GM18511 (cell line): ENCODE measurements around the gene PI4KA.
"Not testable (repeated sequence)": the region's sequence is repeated elsewhere in the genome, so short reads cannot be mapped to it uniquely, and the experiment has no call there.

Source experiments
- ATAC-seq: cut with Tn5 transposase; IDR thresholded peaks from one replicate; pipeline ENCODE4 v1.9.1; 2021; ENCODE audit warnings: mild to moderate bottlenecking, moderate library complexity; ENCODE audit not compliant: unreplicated experiment

PI4KA gene

DNA sequence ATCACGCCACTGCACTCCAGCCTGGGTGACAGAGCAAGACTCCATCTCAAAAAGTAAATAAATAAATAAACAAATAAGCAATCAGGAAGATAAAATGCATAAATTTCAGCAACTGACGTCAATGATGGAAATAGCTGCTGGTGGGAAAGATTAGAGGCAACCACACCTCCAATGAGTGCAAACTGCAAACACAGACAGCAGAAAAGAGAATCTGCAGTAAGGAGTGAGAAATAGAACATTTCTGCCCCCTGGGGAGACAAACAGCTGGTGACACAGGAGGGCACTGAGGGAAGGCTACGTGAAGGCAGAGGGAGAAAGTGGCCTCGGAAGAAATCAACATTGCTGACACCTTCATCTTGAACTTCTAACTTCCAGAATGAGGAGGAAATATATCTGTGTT lies 6.5 kb downstream of the PI4KA start:
- ATAC-seq, result no peak

GRCh38 chr22:20847318-20847822 lies 11.2 kb downstream of the PI4KA start:
- no peak for ATAC-seq

DNA sequence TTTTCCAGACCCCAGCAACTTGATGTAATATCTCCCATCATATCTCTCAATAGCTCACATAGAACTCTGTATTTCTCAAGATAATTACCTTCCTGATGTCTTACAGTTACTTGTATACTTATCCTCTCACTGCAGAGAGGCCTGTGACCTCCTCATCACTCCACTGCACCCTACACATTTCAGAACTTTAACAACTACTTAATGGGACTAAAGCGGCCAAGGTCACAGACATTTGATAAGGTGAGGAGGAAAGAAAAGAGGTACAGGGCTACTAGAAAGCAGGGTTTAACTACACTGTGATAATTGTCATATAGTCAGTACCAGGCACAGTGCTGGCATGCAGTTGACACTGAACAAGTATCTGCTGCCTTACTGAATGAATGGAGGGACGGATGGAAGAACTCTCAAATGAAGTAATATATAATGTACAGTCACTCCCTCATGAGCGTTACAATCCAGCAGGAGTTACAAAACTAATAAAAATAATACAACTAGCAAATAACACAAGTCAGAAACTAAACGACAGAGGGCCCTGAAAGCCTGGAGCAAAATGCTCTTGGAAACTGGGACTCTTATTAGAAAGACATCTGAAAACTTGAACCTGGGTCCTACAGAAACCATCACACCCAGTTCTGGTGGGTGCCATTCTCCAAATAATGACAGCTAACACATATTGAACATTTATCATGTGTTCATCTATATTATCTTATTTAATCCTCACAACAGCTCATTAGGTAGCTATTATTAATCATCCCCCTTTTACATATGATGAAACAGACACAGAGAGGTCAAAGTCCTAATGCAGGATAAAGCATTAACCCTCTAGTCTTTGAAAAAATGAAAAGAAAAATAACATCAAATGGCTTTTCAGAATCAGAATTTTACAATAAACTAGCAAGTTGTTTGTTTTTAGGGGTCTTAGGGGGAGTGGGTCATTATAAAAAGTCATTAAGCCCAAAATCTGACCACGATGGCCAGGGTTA lies 14.3 kb downstream of the PI4KA start:
- no peak for ATAC-seq

- ATAC-seq, result no peak
Observed at GRCh38 chr22:20843501-20843900, 15.1 kb downstream of the PI4KA start.

DNA sequence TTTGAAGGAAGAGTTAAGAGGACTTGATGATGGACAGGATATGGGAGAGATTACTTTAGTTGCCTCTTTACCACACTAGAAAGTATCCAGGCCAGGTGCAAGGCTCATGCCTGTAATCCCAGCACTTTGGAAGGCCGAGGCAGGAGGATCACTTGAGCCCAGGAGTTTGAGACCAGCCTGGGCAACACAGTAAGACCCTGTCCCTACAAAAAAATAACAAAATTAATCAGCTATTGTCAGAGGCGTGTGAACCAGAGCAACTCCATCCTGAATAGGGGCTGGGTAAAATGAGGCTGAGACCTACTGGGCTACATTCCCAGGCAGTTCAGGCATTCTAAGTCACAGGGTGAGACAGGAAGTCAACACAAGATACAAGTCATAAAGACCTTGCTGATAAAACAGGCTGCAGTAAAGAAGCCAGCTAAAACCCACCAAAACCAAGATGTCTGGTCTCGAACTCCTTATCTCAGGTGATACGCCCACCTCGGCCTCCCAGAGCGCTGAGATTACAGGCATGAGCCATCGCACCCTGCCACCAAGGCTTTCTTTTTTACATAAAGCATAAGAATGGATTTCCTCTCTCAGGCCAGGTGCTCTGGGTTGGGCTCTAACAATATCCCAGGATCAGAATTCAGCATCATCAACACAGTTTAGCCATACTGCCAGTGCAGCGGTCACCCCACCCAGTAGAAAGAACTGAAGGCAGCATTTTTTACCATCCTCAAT lies 17.8 kb downstream of the PI4KA start:
- ATAC-seq, result no peak

DNA sequence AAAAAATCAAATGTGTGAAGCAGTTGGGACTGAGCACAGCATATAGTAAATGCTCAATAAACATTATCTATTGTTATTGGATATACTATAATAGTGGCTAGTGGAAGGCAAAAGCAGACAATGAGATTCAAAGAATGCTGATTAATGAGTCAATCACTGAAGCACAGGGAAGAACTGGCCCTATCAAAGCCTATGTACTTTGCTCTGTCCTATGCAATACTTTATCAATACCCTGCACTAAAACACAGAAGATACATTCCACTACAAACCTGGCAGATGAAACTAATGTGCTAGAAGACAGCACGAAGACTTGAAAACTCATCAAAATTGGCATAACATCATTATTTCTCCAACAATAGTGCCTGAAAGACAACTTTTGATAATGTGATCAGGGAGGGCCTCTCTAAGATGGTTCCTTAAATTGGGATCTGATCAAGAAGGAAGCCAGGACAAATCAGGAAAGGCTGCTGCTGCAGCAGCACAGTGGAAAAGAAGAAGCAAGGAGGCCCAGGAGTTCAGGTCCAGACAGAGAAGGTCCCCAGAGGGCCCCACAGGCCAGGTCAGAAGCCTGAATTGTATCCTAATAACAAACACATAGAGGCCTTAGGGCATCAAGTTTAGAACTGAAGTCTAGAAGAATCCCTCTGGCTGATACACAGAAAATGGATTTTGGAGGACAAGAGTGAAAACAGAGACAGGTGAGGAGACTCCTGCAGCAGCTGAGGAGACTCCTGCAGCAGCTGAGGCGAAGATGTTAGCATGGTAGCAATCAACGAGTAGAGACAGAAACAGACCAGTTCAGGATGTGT lies 18.6 kb downstream of the PI4KA start:
- ATAC-seq, result no peak

DNA sequence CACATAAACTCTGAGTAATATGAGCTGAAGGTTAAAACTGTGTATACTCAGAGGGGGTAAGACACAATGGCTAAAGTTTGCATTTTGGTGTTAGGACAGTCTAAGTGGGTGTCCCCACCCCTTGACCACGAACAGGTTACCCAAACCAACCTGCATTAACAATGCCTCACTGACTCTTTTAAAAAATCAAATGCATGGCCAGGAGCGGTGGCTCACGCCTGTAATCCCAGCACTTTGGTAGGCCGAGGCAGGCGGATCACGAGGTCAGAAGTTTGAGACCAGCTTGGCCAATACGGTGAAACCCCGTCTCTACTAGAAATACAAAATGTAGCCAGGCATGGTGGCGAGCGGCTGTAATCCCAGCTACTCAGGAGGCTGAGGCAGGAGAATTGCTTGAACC lies 19.3 kb downstream of the PI4KA start:
- ATAC-seq, result not testable (repeated sequence)

DNA sequence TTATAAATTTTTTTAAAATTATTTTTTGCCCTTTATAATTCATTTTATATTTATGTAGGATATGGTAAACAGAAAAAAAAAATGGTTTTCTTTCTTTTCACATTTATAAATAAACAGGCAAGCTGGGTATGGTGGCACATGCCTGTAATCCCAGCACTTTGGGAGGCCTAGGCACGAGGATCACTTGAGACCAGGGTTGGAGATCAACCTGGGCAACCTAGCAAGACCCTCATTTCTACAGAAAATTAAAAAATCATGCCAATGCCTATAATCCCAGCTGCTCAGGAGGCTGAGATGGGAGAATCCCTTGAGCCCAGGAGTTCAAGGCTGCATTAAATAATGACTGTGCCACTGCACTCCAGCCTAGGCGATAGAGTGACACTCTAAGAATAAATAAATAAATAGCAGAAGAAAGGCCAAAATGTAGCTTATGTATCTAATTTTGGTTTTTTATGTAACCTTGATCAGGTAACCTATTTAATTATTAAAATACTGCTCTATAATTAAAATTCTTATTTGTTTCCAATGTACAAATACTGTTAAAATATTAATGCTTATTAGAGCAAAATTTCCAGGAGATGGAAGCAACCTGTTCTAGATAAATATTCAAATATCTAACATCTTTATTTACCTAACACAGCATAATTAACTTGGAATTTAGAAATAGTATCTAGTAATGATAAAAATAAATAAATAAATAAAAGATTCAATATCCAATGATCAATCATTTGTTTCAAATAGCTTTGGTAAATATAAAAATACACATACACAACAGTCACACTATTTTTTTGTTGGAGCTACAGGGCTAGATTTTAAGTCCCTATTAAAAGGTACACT lies 21.4 kb downstream of the PI4KA start:
- no peak for ATAC-seq

GRCh38 chr22:20834725-20835124 lies 23.9 kb downstream of the PI4KA start:
- no peak for ATAC-seq

DNA sequence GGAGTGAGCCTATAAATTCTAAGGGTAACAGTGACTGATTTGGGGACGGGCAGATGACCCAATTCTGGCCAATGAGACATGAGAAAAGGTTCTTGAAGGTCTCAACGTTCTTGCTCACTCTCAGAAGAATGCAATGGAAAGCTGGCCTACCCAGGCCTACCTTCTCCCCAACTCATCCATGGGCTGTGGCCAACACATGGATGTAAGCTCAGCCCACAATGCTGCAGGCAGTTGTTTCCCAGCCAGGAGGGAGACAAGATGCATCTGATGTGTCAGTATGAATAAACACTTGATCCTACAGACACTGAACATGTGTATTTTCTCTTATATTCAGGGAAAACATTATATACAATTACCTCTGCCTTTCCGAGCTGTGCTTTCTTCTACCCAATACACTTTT lies 24.4 kb downstream of the PI4KA start:
- no peak for ATAC-seq

- ATAC-seq, result no peak
Observed at GRCh38 chr22:20833225-20833665, 25.4 kb downstream of the PI4KA start.

GRCh38 chr22:20829491-20830134 lies 29.0 kb downstream of the PI4KA start:
- no peak for ATAC-seq

DNA sequence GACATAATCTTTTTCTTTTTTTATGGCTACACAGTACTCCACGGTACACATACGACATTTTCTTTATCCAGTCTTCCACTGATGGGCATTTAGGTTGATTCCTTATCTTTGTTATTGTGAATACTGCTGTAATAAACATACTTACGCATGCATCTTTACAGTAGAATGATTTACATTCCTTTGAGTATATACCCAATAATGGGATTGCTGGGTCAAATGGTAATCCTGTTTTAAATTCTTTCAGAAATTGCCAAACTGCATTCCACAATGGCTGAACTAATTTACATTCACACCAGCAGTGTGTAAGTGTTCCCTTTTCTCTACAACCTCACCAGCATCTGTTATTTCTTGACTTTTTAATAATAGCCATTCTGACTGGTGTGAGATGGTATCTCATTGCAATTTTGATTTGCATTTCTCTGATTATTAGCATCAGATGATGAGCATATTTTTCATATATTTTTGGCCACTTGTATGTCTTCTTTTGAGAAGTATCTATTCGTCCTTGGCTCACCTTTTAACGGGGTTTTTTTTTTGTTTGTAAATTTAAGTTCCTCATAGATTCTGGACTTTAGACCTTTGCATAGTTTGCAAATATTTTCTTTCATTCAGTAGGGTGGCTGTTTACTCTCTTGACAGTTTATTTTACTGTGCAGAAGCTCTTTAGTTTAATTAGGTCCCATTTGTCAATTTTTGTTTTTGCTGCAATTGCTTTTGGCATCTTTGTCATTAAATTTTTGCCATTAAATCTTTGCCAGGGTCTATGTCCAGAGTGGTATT lies 32.0 kb downstream of the PI4KA start:
- not testable (repeated sequence) for ATAC-seq

- ATAC-seq, result no peak
Observed at GRCh38 chr22:20825624-20826023, 33.0 kb downstream of the PI4KA start.

GRCh38 chr22:20825216-20825615 lies 33.4 kb downstream of the PI4KA start:
- ATAC-seq, result not testable (repeated sequence)

DNA sequence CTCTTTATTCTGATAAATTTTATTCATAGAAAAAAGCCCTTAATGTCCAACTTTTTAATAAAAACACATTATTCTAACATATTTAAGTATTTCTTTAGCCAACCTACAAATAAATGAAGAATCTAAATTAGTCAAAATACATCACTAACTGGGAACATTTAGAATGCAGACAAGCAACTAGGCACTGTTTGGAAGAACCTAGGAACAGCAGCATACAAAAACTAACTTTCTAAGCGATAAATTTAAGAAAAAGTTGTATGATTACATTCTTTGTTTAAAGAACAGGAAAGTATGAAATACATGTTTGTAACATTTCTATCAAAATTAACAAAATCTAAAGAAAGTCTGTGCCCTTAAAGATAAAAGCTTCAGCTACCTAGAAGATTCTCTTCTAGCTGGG lies 35.3 kb downstream of the PI4KA start:
- no peak for ATAC-seq

GRCh38 chr22:20822240-20822639 lies 36.4 kb downstream of the PI4KA start:
- no peak for ATAC-seq

GRCh38 chr22:20821717-20822239 lies 36.8 kb downstream of the PI4KA start:
- not testable (repeated sequence) for ATAC-seq
